H7 (cell line): ENCODE measurements around the gene ADAMTSL4. TPM values are rescaled to one million over a fixed set of nuclear protein-coding genes. Genes with fewer than 3 reads are reported as not detected.

Experiments used
- DNase-seq: peaks from one replicate; pipeline ENCODE4 v3.0.0; 2012
- H3K27me3 ChIP-seq: 2 replicates; pipeline ENCODE4 v1.6.0; 2011; ENCODE audit warnings: mild to moderate bottlenecking, low read length; ENCODE audit not compliant: control insufficient read depth, insufficient read depth
- H3K36me3 ChIP-seq: replicated peaks from 2 replicates; pipeline ENCODE4 v1.5.1; 2011; ENCODE audit warnings: low read length; ENCODE audit not compliant: control insufficient read depth, insufficient read depth
- H3K4me3 ChIP-seq: 2 replicates; pipeline ENCODE4 v1.5.1; 2011; ENCODE audit warnings: low read depth, mild to moderate bottlenecking, control low read depth, low read length, moderate library complexity; ENCODE audit not compliant: insufficient read depth
- total RNA-seq: library from RNA; depleted of rRNA; stranded (reverse); fragments of >200 nt; shearing (Covaris generic); gene quantifications from 2 replicates; pipeline ENCODE4 v1.2.3, GENCODE V29; 2014

Gene ADAMTSL4
- total RNA-seq, 1 experiment from 2014 or later: 4.2 TPM

DNA sequence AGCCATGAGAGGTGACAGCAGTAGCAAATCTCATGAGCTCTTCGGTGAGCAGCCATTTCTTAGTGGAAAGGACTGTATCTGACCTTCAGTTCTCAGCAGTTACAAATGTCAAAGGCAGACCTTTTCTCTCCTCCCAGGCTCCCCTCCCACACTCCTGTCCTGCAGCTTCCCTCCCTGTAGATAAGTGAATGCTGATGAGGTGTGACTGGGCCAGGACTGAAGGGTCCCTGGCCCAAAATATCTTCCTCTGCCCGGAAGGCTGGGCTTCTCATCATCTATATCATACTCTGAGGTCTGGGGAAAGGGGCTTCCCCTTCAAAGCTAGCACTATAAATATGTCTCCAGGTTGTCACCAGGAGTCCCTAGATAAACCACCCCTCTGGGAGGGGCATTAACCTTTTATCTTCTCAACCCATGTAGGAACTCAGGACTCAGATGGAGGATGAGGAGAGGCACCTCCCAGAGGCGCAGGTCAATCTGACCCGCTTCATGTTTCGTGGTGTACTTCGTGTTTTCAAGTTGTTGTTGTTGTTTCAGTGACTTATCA, 3.6 kb upstream of the ADAMTSL4 start:
- DNase-seq: peak; percentile 33
- Histone ChIP-seq H3K4me3 (no peak overlapping the region), H3K36me3 (no peaks in the 10 kb centered on the region), H3K27me3 (peaks cover 17% of the 10 kb centered on the region)

DNA sequence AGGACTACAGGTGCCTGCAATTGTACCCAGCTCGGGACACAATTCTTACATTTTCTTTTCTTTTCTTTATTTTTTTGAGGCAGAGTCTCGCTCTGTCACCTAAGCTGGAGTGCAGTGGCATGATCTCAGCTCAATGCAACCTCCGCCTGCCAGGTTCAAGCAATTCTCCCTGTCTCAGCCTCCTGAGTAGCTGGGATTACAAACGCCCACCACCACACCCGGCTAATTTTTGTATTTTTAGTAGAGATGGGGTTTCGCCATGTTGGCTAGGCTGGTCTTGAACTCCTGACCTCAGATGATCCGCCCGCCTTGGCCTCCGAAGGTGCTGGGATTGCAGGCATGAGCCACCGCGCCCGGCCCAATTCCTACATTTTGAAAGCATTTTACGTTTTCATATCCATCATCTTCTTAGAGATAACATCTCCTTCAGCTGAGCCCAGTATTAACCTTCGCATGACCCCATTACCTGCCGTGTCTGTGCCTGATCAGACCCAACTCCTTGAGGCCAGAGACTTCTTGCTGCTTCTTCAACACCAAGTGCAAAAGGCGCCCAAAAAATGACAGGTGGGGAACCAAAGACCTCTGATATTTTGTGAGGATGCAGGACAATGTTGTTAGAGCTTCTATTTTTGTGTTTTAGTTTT, 2.8 kb upstream of the ADAMTSL4 start:
- H3K36me3 ChIP-seq: no peaks in the 10 kb centered on the region
- DNase-seq: peak; percentile 28
- peaks cover 17% of the 10 kb centered on the region for H3K27me3 ChIP-seq
- H3K4me3 ChIP-seq: no peak overlapping the region

DNA sequence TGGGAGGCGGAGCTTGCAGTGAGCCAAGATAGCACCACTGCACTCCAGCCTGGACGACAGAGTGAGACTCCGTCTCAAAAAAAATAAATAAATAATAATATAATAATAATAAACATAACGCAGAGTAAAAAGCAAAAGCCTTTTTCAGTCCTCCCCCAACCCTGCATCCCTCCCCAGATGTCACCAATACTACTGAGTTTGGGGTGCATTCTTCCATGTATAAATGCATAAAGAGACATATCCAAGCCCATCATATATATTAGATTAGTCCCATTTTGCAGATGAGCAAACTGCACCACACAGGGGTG, 930 bp upstream of the ADAMTSL4 start:
- H3K36me3 ChIP-seq: no peaks in the 10 kb centered on the region
- H3K27me3 ChIP-seq: peaks cover 17% of the 10 kb centered on the region
- peak; percentile 31 for DNase-seq
- H3K4me3 ChIP-seq: peak overlapping the region; percentile 62

DNA sequence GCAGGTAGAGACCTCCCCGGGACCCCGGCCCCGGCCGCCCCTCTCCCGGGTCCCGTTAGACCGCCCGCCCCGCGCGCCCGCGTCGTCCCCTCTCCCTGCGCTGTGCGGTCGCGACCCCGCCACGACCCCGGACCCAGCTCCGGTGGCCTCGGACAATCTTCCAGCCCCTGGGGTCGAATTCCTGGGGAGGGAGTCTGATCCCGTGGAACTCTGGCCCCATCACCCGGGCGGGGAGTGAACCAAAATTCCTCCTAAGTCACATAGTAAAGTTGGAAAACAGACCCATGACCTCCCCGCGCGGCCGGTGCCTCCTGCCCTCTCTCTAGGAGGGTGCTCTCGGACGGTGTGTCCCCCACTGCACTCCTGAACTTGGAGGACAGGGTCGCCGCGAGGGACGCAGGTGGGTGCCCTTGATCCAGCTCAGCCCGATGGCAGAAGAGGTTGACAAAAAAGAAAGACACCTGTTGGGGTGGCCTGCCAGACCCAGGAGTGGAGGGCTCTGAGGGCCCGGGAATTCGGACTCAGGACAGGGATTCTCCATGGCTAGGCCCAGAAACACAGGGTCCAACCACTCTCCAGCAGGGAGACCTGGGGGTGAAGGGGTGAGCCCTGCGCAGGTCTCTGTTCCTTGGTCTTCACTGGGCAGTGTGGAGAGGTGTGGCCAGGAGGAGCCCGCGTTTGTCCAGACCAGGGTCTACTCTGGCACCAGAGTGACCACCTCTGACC, 451 bp downstream of the ADAMTSL4 start:
- no peaks in the 10 kb centered on the region for H3K36me3 ChIP-seq
- peak; percentile 93 for DNase-seq
- H3K27me3 ChIP-seq: peaks cover 17% of the 10 kb centered on the region
- peak overlapping the region; percentile 62 for H3K4me3 ChIP-seq

DNA sequence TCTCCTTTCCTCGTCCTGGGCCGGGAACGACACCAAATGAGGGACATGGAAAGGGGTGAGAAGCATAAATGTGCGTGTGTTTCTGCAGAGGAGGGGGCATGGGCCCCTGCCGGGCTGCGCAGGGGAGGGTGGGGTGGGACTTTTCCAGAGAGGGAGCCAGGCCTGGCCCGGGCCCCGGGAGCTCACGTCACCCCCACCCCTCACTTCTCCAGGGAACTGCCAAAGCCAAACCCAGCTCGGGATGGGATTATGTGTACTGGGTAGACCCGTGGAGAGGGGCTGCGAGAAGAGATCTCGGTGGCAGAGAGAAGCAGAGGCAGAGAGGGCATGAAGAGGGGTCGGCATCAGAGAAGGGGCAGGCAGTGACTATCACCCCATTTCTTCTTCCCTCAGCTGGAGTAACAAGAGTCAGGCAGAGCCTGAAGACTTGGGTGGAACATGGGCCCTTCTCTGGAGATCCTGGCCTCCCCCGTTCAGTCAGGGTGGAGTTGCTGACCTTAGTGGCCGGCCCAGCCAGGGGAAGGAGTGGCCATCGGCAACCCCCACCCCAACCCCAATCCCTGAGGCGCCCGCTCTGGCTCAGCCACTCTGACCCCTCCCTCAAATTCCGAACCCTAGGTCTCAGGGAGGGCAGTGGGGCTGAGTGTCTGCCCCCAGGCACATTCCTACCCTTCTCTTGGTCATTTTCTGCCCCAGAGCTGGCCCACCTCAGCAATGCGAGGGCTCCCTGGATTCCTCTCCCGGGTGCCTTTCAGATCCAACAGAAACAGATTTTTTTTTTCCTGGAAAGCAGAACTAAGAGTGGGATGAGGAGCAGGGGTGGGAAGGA, 1.2 kb downstream of the ADAMTSL4 start:
- no peak overlapping the region for H3K4me3 ChIP-seq
- H3K27me3 ChIP-seq: peaks cover 17% of the 10 kb centered on the region
- DNase-seq: peak; percentile 77
- H3K36me3 ChIP-seq: no peaks in the 10 kb centered on the region

DNA sequence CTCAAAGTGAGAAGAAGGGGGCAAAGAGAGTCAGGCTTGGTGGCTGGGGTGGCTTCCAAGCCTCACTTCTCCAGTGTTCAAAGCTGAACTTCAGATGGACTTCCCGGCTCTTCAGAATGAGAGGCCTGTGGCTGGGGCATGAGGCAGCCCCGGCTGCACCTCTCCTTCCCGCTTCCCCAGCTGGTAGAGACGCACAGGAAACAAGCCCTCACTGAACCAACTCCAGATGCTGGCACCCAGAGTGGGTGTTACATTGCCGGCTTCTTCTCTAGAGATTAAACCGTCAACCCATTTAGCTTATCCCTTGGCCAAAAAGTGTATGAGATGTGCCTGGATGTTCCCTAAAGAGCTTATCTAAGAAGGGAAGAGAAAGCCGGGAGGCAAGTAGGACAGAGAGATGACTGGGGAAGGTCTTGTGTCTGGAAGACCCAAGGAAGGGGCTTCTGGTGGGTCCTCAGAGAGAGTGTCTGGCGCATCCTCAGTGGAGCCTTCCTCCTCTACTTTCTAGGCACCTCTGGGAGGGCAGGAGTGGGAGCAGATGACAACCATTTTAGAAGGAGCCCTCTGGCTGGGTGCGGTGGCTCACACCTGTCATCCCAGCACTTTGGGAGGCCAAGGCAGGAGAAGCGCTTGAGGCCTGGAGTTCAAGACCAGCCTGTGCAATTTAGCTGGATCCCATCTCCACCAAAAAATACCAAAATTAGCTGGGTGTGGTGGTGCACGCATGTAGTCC, 2.0 kb downstream of the ADAMTSL4 start:
- Histone ChIP-seq H3K4me3 (no peak overlapping the region), H3K27me3 (peaks cover 17% of the 10 kb centered on the region), H3K36me3 (no peaks in the 10 kb centered on the region; the same call in 1 of the 2 replicates)
- no peak for DNase-seq

DNA sequence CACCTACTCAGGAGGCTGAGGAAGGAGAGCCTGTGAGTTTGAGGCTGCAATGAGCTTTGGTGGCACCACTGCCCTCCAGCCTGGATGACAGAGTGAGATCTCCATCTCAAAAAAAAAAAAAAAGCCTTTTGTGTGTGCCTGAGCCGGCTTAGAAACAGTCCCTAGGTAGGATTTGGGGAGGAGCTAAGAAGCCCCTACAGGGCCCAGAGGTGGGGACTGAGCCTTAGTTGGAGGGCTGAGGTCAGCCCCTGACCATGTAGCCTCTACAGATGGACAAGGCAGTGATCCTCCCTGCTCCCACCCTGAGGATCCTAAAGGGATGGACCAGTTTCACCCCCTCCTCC, 2.5 kb downstream of the ADAMTSL4 start:
- peak; percentile 57 for DNase-seq
- H3K36me3 ChIP-seq: no peaks in the 10 kb centered on the region; the same call in 1 of the 2 replicates
- peaks cover 17% of the 10 kb centered on the region for H3K27me3 ChIP-seq
- H3K4me3 ChIP-seq: no peak overlapping the region

DNA sequence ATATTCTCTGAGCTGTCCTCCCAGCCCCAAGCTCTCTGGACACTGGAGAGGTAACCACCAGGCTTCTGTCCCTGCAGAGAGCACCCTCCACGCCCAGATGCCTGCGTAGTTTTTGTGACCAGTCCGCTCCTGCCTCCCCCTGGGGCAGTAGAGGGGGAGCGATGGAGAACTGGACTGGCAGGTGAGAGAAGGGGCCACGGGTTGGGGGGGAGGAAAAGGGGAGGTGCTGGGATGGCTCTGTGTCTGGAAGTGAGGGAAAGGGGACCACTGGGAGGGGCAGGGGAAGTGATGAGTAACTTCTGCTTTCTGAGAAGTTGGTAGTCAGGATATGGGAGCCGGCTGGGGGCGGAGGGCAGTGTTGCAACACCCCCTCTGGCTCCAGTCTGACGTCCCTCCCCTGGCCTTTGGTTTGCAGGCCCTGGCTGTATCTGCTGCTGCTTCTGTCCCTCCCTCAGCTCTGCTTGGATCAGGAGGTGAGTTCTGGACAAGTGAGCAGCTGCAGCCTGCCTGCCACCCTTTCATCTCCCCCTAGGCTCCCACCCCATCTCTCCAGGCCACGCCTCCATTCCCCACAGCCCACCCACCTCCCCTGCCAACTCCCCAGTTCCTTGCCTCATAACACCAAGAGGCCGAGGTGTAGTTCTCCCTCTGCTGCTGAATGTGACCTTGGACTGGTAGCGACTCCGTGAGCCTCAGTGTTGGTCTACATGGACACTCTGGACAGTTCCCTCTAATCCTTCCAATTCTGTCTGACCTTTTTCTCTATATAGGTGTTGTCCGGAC, 3.1 kb downstream of the ADAMTSL4 start:
- no peaks in the 10 kb centered on the region; the same call in 1 of the 2 replicates for H3K36me3 ChIP-seq
- H3K27me3 ChIP-seq: peaks cover 17% of the 10 kb centered on the region
- DNase-seq: peak; percentile 74
- H3K4me3 ChIP-seq: no peak overlapping the region

DNA sequence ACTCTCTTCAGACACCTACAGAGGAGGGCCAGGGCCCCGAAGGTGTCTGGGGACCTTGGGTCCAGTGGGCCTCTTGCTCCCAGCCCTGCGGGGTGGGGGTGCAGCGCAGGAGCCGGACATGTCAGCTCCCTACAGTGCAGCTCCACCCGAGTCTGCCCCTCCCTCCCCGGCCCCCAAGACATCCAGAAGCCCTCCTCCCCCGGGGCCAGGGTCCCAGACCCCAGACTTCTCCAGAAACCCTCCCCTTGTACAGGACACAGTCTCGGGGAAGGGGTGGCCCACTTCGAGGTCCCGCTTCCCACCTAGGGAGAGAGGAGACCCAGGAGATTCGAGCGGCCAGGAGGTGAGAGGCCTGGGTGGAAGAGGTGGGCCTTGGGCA, 3.7 kb downstream of the ADAMTSL4 start:
- Histone ChIP-seq H3K27me3 (peaks cover 17% of the 10 kb centered on the region), H3K4me3 (no peak overlapping the region), H3K36me3 (no peaks in the 10 kb centered on the region; the same call in 1 of the 2 replicates)
- DNase-seq: peak; percentile 52

DNA sequence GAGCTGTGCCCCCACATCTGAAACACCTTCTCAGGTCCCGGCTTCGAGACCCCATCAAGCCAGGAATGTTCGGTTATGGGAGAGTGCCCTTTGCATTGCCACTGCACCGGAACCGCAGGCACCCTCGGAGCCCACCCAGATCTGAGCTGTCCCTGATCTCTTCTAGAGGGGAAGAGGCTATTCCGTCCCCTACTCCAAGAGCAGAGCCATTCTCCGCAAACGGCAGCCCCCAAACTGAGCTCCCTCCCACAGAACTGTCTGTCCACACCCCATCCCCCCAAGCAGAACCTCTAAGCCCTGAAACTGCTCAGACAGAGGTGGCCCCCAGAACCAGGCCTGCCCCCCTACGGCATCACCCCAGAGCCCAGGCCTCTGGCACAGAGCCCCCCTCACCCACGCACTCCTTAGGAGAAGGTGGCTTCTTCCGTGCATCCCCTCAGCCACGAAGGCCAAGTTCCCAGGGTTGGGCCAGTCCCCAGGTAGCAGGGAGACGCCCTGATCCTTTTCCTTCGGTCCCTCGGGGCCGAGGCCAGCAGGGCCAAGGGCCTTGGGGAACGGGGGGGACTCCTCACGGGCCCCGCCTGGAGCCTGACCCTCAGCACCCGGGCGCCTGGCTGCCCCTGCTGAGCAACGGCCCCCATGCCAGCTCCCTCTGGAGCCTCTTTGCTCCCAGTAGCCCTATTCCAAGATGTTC, 4.3 kb downstream of the ADAMTSL4 start:
- Histone ChIP-seq H3K4me3 (no peak overlapping the region), H3K27me3 (peaks cover 14% of the 10 kb centered on the region), H3K36me3 (no peaks in the 10 kb centered on the region; the same call in 1 of the 2 replicates)
- DNase-seq: peak; percentile 56

DNA sequence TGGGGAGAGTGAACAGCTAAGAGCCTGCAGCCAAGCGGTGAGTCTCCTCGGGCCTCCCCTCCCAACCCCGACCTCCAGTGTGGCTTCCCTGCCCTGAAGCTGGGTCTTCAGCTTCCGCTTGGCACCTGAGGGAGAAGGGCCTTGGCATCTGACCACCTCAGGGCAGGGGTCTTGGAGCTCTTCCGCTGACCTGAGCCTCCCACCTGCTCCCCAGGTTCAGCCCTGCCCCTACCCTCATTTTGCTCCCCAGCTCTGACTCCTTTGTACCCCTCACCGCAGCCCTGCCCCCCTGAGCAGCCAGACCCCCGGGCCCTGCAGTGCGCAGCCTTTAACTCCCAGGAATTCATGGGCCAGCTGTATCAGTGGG, 4.9 kb downstream of the ADAMTSL4 start:
- Histone ChIP-seq H3K4me3 (no peak overlapping the region), H3K36me3 (no peaks in the 10 kb centered on the region; the same call in 1 of the 2 replicates), H3K27me3 (peaks cover 9% of the 10 kb centered on the region)
- DNase-seq: peak; percentile 55

DNA sequence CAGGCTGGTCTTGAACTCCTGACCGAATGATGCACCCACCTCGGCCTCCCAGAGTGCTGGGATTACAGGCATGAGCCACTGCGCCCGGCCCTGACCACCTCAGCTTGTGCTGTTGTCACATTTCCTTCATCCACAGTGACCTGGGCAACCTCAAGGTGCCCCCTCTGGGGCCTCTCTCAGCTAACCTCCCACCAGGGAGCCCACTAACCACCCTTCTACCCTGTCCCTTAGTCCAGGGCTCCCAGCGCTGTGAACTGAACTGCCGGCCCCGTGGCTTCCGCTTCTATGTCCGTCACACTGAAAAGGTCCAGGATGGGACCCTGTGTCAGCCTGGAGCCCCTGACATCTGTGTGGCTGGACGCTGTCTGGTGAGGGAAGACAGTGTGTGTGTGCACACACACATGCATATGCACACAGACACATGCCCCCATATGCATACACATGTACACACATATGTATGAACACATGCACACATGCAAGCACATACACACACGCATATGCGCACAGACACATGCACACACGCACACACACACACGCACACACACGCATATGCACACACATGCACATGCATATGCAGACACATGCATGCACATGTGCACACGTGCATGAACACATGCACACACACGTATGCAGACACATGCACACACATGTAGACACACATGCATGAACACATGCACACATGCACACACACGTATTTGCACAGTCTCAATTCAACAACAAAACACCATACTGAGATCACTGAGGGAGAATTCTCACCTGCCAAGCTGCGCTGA, 6.2 kb downstream of the ADAMTSL4 start:
- Histone ChIP-seq H3K27me3 (no peaks in the 10 kb centered on the region; the same call in 1 of the 2 replicates), H3K4me3 (no peak overlapping the region), H3K36me3 (no peaks in the 10 kb centered on the region; the same call in 1 of the 2 replicates)
- DNase-seq: no peak
